Tibial nerve (tissue), 4 donors: Measurements from ENCODE around the gene KNL1.
"Not testable (repeated sequence)": the region's sequence is repeated elsewhere in the genome, so short reads cannot be mapped to it uniquely, and the experiment has no call there.

Experiments
- EP300 ChIP-seq, 2 donors: sonication (generic); formaldehyde crosslinking; IDR thresholded peaks; one replicate each; pipeline ENCODE4 v1.6.1; 2017; ENCODE audit warnings: antibody characterized with exemption in 2 of 2, mild to moderate bottlenecking in 1 of 2
- TF ChIP-seq, protein P1 (sequence below), 5 experiments: fragments of 200-600 bp in 3 of 5; fragments of 450-650 bp in 2 of 5; sonication (generic) in 3 of 5; IDR thresholded peaks; one replicate each; pipeline ENCODE4 v1.5.1; 2016 to 2019; ENCODE audit warnings: antibody characterized with exemption in 5 of 5, mild to moderate bottlenecking in 3 of 5, moderate library complexity in 2 of 5

- TF ChIP-seq, protein P1, sequence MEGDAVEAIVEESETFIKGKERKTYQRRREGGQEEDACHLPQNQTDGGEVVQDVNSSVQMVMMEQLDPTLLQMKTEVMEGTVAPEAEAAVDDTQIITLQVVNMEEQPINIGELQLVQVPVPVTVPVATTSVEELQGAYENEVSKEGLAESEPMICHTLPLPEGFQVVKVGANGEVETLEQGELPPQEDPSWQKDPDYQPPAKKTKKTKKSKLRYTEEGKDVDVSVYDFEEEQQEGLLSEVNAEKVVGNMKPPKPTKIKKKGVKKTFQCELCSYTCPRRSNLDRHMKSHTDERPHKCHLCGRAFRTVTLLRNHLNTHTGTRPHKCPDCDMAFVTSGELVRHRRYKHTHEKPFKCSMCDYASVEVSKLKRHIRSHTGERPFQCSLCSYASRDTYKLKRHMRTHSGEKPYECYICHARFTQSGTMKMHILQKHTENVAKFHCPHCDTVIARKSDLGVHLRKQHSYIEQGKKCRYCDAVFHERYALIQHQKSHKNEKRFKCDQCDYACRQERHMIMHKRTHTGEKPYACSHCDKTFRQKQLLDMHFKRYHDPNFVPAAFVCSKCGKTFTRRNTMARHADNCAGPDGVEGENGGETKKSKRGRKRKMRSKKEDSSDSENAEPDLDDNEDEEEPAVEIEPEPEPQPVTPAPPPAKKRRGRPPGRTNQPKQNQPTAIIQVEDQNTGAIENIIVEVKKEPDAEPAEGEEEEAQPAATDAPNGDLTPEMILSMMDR (IDR thresholded peaks at IDR 0.05) = not testable (repeated sequence)
- TF ChIP-seq EP300 (IDR thresholded peaks at IDR 0.05) = not testable (repeated sequence)
Measured at GRCh38 chr15:40576914-40577313, 17.1 kb upstream of the KNL1 start.
